Smooth muscle cell (in vitro differentiated cells): ENCODE data around the gene FZD2. TPM values are rescaled to one million over a fixed set of nuclear protein-coding genes. Genes with fewer than 3 reads are reported as not detected.
A peak's percentile ranks its signal among the peaks of the same experiment; 100 is the strongest.

Source experiments
- DNase-seq: peaks from one replicate; lab custom pipeline; 2025; ENCODE audit not compliant: unreplicated experiment; lab: John Stamatoyannopoulos, UW
- H2AFZ ChIP-seq: fragments of 200-600 bp; sonication (generic); 2 replicates; pipeline ENCODE4 v1.6.0; 2016; ENCODE audit warnings: antibody characterized with exemption, low read depth, mild to moderate bottlenecking
- H3F3A ChIP-seq: fragments of 200-600 bp; sonication (generic); 2 replicates; pipeline ENCODE4 v1.6.0; 2017; ENCODE audit warnings: antibody characterized with exemption, low read depth
- H3K27ac ChIP-seq: fragments of 200-600 bp; sonication (generic); 2 replicates; pipeline ENCODE4 v1.5.1; 2016; ENCODE audit warnings: low read depth, mild to moderate bottlenecking
- H3K27me3 ChIP-seq: fragments of 200-600 bp; sonication (generic); 2 replicates; pipeline ENCODE4 v1.6.1; 2016; ENCODE audit warnings: low read depth, mild to moderate bottlenecking
- H3K36me3 ChIP-seq: fragments of 200-600 bp; sonication (generic); 2 replicates; pipeline ENCODE4 v1.5.1; 2016; ENCODE audit warnings: low read depth
- H3K4me1 ChIP-seq: fragments of 200-600 bp; sonication (generic); 2 replicates; pipeline ENCODE4 v1.5.1; 2016; ENCODE audit warnings: low read depth
- H3K4me2 ChIP-seq: fragments of 200-600 bp; sonication (generic); 2 replicates; pipeline ENCODE4 v1.6.0; 2016; ENCODE audit warnings: mild to moderate bottlenecking
- H3K4me3 ChIP-seq: fragments of 200-600 bp; sonication (generic); 2 replicates; pipeline ENCODE4 v1.5.1; 2016; ENCODE audit warnings: mild to moderate bottlenecking
- H3K79me2 ChIP-seq: fragments of 200-600 bp; sonication (generic); 2 replicates; pipeline ENCODE4 v1.6.0; 2016; ENCODE audit warnings: low read depth, mild to moderate bottlenecking
- H3K9ac ChIP-seq: fragments of 200-600 bp; sonication (generic); 2 replicates; pipeline ENCODE4 v1.6.0; 2016; ENCODE audit warnings: low read depth
- H3K9me3 ChIP-seq: fragments of 200-600 bp; sonication (generic); replicated peaks from 2 replicates; pipeline ENCODE4 v1.5.1; 2016; ENCODE audit warnings: low read depth
- H4K20me1 ChIP-seq: fragments of 200-600 bp; sonication (generic); 2 replicates; pipeline ENCODE4 v1.6.0; 2016; ENCODE audit warnings: low read depth
- WGBS: methylation state at CpG from one replicate; pipeline ENCODE4 v1.1.7; 2016; ENCODE audit warnings: low lambda C conversion rate; 5-methylcytosine and 5-hydroxymethylcytosine counted together
- polyA plus RNA-seq: library from polyadenylated mRNA; unstranded; fragments of >200 nt; fragmentation: Nextera tagmentation; extraction: Ambion mirVana; gene quantifications from 2 replicates; pipeline ENCODE4 v1.2.1, GENCODE V29; 2016
- total RNA-seq: library from RNA; depleted of rRNA; stranded (reverse); fragments of >200 nt; gene quantifications from 2 replicates; pipeline ENCODE4 v1.2.3, GENCODE V29; 2014
- TF ChIP-seq, protein P1 (sequence below): fragments of 200-600 bp; sonication (generic); IDR thresholded peaks from 2 replicates; pipeline ENCODE4 v1.5.1; 2017; ENCODE audit warnings: borderline replicate concordance, mild to moderate bottlenecking, antibody characterized with exemption; ENCODE audit not compliant: insufficient read depth, poor library complexity, severe bottlenecking

The FZD2 gene
- total and polyA plus RNA-seq, 2 experiments from 2014 or later: 19.8 to 33.7 TPM

DNA sequence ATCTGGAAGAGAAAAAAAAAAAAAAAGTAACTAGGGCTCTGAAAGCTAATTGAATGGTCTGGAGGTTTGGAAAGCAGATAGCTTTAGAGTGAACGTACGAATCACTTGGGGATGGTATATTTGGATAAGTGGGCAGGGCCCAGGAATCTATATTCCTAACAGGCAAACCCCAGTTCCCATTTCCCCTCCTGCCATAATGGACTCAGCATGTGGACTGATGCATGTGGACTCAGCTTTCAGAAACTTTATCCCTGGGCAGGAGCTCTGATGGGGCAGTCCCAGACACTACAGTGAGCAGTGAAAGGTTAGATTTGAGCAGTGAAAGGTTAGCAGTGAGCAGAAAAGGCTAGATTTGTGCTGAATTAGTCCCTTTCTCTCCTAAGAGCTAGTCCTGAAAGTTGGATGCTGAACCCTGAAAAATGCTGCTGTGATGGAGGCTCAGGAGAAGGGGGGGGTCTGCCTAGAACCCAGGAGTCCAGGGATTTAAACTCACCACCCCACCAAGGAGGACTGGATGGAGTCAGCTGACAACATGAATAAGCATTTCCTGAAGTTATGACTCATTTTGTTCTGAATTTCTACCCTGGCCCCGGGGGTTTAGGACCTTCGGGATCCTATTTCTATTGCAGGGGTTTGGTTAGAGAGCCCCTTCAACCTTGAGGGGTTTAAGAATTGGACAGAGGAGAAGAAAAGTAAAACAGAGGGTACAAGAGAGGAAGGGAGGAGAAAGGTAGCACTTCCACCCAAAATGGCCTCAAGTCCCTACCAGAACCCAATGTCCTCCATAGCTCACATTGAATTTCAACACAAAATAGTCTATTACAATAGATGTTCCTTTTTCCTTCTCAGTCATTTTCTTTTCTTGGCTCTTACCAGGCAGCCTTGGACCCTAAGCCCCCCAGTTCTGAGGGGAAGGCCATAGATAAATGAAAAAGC is 10.3 kb upstream of the FZD2 start:
- H3K9ac ChIP-seq: no peak overlapping the region
- peaks cover 71% of the 10 kb centered on the region for H3K4me1 ChIP-seq
- no peaks in the 10 kb centered on the region for H3K36me3 ChIP-seq
- peaks cover 22% of the 10 kb centered on the region for H3F3A ChIP-seq
- H4K20me1 ChIP-seq: no peaks in the 10 kb centered on the region
- no peaks in the 10 kb centered on the region for H3K9me3 ChIP-seq
- H3K4me2 ChIP-seq: peak overlapping the region; percentile 13
- H3K79me2 ChIP-seq: no peaks in the 10 kb centered on the region
- DNase-seq: no peak
- H3K27me3 ChIP-seq: no peaks in the 10 kb centered on the region
- 18% methylated on average over 4 of the region's 4 CpGs for WGBS
- H3K4me3 ChIP-seq: no peak overlapping the region
- TF ChIP-seq, protein P1, sequence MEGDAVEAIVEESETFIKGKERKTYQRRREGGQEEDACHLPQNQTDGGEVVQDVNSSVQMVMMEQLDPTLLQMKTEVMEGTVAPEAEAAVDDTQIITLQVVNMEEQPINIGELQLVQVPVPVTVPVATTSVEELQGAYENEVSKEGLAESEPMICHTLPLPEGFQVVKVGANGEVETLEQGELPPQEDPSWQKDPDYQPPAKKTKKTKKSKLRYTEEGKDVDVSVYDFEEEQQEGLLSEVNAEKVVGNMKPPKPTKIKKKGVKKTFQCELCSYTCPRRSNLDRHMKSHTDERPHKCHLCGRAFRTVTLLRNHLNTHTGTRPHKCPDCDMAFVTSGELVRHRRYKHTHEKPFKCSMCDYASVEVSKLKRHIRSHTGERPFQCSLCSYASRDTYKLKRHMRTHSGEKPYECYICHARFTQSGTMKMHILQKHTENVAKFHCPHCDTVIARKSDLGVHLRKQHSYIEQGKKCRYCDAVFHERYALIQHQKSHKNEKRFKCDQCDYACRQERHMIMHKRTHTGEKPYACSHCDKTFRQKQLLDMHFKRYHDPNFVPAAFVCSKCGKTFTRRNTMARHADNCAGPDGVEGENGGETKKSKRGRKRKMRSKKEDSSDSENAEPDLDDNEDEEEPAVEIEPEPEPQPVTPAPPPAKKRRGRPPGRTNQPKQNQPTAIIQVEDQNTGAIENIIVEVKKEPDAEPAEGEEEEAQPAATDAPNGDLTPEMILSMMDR: no peak
- peak overlapping the region; percentile 80 for H3K27ac ChIP-seq
- H2AFZ ChIP-seq: peak overlapping the region; percentile 46

DNA sequence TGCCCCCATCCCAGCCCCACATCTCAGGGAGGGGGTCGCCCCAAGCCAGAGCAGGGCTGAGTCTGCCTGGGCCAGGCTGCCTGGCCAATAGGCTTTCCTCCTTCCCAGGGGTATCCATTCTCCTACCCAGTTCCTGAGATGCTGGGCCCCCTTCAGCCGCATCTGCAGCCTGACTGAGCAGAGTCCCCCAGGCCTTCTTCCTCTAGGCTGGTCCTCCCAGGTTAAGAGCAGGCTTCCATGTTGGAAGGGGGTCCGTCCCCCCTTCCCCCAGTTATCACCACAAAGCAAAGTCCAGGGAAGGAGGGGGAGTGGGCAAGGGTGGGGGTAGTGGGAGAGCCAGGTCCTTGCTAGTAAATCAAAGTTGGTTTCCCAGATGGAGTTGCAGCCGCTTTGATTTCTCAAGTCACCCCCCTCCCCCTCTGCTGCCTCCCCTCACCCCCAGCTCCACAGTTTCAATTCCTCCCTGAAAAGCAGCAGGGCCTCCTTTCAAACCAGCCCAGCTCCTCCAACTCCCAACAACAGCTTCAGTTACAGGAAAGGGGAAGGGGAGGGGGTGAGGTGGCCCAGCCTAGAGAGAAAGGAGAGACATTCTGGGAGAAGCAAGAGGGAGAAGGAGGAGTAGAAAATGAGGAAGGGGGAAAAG is 9.5 kb upstream of the FZD2 start:
- H3K9me3 ChIP-seq: no peaks in the 10 kb centered on the region
- H3K9ac ChIP-seq: no peak overlapping the region
- WGBS: 67% methylated on average over 4 of the region's 4 CpGs
- peak overlapping the region; percentile 46 for H2AFZ ChIP-seq
- no peak for DNase-seq
- peaks cover 22% of the 10 kb centered on the region for H3F3A ChIP-seq
- no peaks in the 10 kb centered on the region for H3K79me2 ChIP-seq
- no peak overlapping the region for H3K4me3 ChIP-seq
- H3K27me3 ChIP-seq: no peaks in the 10 kb centered on the region
- H3K27ac ChIP-seq: peak overlapping the region; percentile 80
- TF ChIP-seq, protein P1: no peak
- no peaks in the 10 kb centered on the region for H3K36me3 ChIP-seq
- H4K20me1 ChIP-seq: no peaks in the 10 kb centered on the region
- peaks cover 63% of the 10 kb centered on the region for H3K4me1 ChIP-seq
- no peak overlapping the region for H3K4me2 ChIP-seq

DNA sequence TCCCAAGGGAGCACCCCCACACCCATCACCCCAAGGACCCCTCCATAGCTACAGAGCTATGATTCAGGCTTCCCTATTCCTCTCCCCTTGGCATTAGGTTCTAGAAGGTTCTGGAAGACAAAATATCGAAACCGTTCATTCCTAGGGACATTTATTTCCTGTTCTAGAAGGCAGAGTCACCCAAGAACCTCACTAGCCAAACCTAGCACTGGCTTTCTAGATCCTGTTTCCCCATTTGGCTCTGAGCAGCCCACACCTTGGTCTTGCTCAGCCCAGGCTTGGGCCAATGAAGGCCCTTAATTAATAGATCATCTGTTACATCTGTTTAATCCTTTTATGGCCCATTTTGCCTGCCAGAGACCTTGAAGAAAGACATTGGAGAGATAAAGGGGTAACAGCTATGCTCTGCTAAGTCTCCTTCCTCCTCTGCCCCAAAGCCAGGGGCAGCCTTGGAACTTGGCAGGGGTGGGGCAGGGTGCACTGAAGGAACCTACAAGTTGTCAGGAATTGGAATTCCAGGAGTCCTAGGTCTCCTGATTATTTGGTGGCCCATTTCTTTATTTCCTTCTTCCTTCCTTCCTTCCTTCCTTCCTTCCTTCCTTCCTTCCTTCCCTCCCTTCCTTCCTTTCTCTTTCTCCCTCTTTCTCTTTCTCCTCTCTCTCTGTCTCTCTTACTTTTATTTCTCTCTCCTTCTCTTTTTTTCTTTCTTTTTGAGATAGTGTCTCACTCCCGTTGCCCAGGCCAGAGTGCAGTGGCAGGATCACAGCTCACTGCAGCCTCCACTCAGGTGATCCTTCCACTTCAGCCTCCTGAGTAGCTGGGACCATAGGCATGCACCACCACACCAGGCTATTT is 8.7 kb upstream of the FZD2 start:
- Histone ChIP-seq H3K27ac (no peak overlapping the region), H4K20me1 (no peaks in the 10 kb centered on the region), H3K4me2 (no peak overlapping the region), H3F3A (peaks cover 15% of the 10 kb centered on the region), H2AFZ (peak overlapping the region; percentile 36), H3K36me3 (no peaks in the 10 kb centered on the region), H3K9ac (no peak overlapping the region), H3K4me1 (peaks cover 55% of the 10 kb centered on the region), H3K9me3 (no peaks in the 10 kb centered on the region), H3K4me3 (no peak overlapping the region), H3K79me2 (no peaks in the 10 kb centered on the region), H3K27me3 (no peaks in the 10 kb centered on the region)
- DNase-seq: no peak
- 89% methylated on average over 3 of the region's 3 CpGs for WGBS
- TF ChIP-seq, protein P1: no peak
